Eye (tissue), 1 donor: ENCODE results near the gene PALLD.

Source experiments
- DNase-seq: peaks from one replicate; pipeline ENCODE4 v3.0.0-alpha.2; 2015

PALLD gene

DNA sequence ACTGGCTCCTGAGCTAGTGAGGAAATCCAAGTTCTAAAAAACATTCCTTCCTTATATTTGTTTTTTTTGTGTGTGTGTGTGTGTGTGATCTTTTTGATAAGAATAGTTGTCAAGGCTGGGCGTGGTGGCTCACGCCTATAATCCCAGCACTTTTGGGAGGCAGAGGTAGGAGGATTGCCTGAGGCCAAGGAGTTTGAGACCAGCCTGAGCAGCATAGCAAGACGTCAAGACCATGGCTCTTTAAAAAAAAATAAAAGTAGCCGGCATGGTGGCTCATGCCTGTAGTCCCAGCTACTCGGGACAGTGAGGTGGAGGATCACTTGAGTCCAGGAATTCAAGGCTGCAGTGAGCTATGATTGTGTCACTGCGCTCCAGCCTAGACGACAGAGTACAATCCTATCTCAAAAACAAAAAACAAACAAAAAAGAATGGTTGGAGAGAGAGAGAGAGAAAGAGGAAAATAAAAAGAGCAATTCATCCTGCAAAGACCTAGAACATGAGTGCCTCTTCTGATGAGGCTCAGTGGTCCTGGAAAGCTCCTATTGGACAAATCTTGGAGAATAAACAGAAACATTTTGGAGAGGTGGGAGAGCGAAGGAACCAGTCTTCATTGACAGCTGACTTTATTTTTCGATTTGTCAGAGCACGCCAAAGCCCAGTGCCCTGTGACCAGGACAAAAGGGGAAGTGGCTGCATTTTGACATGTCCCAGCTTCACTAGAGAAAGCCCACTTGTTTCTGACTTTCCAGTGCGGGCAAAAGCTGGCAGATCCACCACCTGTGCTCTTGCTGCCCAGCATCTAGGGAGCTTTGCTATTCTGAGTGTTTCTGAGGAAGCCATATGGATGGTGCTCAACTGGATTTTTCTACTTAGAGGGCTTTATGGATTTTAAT lies 244.7 kb downstream of the PALLD start:
- DNase-seq = no peak

DNA sequence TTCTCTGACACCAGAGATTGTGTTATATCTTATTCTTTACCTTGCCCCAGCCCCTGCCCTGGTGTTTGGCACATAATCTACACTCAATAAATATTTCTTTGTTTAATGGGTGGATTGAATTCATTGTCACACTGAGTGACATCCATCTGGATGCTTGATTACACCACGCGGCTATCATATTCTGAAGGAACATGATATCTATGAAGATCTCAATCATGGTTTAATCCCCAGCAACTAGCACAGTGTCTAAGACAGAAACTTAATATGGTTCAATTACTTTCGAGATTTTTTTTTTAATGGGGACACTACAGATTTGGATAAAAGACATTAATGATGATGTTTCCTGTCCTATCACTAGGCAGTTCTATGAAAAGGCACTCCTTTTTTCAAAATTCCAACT lies 246.3 kb downstream of the PALLD start:
- DNase-seq = no peak

DNA sequence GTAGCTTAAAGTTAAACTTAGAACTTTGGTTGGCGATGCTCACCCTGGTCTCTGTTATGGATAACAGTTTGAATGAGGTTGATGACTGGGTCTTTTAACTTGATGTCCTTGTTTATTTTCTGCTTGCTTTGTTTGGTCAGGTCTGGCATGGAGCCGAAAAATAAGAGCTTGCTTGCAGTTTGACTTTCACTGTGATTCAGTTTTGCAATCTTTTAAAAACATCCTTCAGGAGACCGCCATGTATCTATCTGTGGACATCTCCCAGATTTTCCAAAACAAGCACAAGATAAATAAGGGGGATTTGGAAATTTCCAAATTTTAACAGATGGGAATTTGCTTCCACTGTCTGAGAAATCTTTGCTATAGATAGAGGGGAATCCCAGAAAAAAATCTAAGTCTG lies 246.7 kb downstream of the PALLD start:
- DNase-seq = no peak

DNA sequence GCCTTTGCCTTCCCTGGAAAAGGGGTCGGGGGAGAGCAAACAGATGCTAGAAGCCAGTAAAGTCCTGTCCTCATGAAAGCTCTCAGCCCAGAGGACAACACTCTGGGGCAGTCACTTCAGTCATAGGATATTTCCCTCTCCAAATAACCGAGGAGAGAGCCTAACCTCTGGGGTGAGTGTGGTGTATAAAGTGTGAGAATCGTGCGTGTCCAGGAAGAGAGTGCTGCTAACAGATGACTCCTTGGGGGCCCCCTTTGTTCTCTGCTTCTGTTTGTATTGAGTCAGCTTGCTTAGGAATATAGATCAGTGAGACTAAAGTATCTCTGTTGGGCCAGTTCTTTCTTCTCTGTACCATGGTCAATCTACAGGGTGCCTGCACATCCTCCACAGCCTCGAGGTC lies 247.2 kb downstream of the PALLD start:
- DNase-seq = no peak

DNA sequence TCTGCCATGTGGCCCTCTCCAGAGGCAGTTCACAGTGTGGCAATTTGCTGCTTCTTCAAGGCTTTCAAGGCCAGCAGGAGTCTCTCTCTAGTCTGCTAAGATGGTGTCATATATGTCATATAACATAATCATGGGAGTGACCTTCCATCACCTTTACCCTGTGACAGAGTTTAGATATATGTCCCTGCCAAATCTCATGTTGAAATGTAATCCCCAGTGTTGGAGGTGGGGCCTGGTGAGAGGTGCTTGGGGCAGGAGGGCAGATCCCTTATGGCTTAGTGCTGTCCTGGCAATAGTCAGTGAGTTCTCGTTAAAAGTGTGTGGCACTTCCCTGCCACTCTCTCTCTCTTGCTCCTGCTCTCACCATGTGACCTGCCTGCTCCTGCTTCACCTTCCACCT lies 252.0 kb downstream of the PALLD start:
- no peak for DNase-seq

DNA sequence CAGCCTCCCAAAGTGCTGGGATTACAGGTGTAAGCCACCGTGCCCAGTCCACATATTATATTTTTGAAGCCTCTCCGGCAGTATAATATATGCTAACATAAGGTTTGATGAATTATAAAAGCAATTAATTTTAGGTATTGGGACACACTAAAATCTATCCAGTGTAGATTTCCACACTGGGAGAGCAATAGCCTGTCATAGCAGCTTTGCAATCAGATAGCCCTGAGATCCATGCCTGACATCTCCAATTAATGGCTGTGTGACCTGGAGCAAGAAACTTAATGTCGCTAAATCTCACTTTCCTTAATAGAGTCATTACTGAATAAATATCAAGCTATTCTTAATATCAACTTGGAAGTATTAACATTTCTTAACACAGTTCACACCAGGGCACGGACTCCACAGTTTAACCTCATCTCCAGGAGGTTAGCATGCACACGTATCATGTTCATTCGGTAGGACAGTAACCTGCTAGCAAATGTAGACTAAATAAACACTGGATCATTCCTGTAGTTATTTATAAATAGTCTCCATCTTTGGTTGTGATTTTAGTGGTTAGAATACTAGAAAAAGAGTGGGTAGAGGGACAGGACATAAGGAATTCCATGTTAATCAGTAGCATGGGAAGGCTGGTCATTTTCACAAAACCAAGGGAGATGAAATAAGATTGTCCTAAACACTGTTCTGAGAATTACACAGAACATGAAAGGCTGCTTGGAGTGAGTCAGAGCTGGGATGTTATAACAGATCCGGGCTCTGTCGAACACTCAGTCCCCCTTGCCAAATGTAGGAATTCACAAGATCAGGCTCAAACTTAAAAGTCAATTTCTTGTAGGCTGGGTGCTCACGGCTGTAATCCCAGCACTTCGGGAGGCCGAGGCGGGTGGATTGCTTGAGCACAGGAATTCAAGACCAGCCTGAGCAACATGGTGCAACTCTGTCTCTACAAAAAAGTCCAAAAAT lies 254.7 kb downstream of the PALLD start:
- no peak for DNase-seq

DNA sequence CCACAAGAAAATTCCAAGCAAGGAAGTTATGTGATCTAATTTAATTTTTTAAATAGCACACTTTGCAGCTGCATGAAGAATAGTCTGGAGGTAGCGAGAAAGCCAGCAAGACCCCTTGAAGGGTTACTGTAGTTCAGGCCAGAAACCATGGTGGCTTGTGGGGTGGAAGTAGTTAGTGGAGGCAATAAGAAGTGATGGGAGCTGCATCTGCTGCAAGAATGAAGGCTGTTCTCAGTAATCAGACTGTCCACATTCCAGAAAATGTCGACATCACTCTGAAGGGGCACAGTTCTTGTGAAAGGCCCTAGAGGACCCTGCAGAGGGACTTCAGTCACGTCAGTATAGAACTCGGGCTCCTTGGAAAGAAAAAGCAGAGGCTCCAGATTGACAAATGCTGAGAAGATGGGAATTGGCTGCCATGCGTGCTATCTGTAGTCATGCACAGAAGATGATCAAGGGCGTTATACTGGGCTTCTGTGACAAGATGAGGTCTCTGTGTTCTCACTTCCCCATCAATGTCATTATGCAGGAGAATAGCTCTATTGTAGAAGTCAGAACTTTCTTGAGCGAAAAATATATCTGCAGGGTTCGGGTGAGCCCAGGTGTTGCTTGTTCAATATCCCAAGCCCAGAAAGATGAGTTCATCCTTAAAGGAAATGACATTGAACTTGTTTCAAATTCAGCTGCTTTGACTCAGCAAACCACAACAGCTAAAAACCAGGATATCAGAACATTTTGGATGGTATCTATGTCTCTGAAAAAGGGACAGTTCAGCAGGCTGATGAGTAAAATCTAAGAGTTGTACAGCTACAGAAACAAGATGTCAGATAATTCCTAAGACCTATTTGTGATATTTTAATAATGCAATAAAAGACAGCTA lies 259.0 kb downstream of the PALLD start:
- DNase-seq = no peak

DNA sequence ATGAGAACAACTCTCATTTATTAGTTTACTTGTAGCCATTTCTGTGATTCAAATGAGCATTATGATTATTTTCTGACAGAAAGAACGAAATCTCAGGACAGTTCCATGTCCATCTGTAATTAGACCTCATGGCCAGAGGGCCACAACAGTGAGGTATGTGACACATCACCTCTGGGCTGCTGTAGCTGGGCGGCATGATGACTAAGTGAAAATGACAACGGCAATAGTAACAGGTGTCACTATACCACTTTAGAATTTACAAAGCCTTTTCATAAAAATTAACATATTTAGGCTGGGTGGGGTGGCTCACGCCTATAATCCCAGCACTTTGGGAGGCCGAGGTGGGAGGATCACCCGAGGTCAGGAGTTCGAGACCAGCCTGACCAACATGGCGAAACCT lies 260.6 kb downstream of the PALLD start:
- no peak for DNase-seq

DNA sequence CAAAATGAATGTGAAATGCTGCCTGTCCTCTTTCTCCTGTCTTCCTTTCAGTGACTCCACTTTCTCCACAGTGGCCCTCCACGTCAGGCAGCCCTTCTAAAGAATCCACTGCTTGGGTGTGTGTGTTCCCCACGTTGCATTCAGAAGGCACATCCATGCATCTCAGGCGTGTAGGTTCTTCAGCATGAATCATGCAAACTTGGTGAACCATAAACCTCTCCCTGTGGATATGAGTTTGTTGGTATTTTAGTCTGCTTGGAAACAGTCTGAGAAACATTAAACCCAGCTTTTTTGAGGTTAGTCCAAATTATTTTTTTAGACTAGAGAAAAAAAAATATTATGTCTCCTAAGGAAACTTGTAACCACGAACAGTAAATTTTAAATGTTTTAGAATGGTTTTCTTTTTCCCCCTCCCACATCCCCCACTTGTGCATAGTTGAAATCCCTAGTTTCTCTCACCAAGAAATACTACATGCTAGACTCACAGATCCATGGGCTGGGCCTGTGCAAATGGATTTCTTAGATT lies 261.6 kb downstream of the PALLD start:
- peak; percentile 54 for DNase-seq

DNA sequence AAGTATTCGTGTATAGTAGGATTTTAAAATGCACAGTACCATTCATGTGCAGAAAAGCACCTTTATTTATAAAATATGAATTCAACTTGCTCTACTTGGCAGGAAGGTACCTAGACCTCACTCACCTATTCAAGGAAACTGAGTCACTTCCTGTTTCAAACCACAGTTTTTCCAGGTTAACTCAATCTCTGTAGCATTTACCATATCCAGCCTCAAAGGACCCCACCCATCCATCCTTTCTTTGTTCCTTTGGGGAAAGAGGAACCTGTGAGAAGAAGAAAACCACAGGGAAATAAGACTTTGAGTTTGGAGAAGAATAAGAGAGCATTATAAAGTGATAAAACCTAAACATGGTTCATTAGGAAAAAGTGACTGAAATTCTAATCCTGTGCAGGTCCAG lies 262.5 kb downstream of the PALLD start:
- no peak for DNase-seq

DNA sequence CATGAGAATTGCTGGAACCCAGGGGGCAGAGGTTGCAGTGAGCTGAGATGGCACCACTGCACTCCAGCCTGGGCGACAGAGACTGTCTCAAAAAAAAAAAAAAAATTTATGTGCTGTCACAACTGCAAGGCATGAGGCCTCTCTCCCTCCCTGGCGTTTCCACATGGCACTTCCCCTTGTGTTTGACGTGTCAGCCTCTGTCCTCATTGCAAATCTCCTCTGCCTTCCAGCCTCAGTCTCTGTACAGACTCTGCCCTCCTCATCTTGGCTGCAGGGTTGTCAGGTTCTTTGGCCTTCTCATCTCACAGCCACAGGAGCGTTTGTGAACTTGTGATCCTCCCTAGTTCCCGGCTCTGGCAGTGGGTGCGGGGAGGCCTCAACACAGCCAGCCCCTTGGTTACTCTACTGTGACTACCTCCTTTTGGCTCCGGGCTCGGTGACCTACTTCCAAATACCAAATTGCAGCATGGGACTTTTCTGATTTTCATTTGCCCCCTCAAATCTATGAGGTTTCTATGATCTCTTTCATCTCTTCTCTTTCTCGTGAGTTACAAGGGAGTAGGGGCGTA lies 263.2 kb downstream of the PALLD start:
- DNase-seq = no peak

DNA sequence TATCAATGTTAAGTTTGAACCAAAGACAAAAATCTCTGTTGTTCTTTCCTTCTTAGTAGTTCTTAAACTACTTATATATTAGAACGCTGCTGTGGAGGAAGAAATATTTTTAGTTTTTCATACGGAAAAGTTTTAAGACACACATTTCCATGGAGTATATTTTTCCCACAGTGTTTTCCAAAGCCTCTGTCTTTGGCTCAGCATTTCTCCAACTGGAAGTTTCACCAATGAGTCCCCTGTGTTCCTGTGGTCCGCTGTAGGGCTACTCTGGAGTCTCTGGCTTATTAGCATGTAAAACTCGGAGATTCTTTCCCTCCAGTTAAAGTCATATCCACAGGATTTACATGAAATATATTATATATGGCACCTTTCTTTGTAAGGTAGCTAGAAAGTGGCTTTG lies 264.2 kb downstream of the PALLD start:
- DNase-seq = no peak

DNA sequence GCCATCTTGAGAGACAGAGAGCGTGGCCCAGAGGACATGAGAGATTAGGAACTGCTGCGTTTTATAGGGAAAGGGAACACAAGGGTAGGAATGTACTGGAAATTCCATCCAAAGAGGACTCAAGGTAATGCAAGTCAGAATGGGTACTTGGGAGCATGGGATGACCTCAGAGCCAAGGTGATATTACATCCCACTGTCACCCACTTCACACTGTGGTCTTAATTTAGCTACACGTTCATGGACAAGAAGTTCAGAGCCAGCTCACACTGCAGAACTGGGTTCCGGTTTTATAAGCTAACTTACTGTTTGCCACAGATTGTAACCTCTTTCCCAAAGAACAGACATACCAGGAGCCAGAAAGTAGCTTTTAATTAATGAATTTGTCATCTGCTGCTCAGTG lies 268.5 kb downstream of the PALLD start:
- DNase-seq = no peak

DNA sequence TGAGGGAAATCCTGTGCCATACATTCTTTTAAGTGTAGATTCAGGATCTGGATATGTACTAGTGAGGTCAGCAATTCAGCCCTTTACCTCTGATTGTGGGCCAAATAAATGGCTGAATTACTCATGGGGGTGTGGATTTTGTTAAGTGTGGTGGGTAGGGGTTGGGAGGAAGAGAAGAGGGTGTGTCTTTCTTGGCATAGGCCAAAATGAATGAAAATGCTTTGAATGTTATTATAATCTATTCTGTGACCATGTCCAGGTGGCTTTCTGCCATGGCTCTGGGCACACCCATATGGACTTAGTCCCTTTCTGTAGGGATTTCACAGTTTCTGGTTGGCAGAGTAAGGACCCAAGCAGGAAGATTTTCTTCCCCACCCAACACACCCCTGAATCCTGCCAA lies 268.9 kb downstream of the PALLD start:
- no peak for DNase-seq

DNA sequence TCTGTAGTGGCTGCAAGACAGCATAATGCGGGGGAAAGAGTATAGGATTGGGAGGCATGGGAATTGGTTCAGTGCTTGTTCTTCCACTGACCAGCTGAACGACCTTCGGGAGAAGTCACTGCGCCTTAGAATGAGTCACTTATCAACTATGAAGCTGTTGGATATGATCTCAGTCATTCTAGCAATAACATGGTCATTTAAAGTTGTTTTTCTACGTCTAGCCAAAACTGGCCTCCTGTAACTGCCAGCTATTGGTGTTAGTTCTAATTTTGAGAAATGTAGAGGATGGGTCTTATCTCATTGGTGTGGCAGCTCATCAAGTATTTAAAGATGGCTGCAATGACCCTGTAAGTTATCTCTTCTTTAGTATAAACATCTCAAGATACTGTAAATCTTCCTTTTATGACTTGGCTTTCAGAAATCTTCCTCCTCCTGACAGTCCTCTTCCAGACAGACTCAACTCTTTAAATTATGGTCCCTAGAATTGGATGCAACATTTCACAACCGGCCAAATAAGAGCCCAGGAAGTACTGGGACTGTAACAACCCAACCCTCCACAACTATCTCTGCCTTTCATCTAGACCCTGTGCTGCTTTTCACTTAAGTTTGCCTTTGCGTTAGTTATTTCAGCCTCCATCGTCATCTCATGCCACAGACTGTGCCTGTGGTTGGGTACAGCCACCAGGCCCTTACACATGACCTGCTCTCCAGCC lies 269.9 kb downstream of the PALLD start:
- DNase-seq = no peak

DNA sequence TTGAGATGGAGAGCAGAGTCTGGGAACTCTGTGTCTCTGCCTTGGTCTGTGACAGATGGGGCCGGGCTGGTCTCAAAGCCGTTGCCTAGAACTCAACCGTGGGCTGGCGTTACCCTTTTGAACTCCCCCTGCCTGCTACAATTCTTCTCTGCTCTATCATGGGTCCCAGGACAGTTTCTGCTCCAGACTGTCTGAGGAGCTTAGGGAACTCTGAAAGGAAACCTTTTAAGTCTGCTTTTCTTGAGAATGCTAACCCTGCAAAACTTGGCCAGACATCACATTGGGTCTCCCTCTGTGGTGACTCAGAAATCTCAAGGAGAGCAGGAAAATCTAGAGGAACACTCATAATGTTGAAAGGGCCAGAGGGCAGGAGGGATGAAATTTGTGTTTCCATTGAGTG lies 272.6 kb downstream of the PALLD start:
- DNase-seq = no peak

DNA sequence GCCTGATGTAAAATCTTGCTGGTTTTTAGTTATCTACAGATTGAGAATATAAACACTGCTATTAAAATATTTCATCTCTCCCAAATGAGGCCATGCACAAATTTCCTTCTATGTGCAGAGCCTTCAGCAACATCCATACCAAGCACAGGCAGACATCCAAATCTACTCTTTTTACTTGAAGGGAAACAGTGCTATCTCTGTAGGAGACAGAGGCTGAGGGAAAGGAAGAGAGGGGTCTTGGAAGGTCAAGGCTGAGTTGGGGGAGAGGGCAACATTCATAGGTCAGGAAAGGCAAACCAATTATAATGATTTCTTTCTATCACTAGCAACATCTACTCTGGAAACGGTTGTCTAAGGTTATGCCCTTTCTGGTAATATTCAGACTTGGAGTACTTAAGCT lies 273.0 kb downstream of the PALLD start:
- no peak for DNase-seq

DNA sequence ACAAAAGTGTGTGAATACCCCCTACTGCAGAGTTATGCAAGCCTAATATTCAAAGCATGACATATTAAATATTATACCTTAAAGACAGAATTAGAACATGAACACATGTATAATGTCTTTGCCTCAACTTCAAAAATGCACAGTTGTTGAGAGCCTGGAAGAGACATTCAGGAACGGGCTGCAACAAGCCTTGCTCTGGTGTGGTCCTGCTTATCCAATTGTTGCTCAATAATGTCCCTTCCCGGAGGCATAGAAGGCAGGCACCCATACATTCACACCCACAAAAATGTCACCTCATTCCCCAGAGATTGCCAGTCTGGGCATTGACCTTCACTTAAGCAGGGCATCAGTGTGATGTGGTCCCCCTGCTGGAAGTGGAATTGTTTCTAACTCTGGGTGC lies 274.4 kb downstream of the PALLD start:
- no peak for DNase-seq

DNA sequence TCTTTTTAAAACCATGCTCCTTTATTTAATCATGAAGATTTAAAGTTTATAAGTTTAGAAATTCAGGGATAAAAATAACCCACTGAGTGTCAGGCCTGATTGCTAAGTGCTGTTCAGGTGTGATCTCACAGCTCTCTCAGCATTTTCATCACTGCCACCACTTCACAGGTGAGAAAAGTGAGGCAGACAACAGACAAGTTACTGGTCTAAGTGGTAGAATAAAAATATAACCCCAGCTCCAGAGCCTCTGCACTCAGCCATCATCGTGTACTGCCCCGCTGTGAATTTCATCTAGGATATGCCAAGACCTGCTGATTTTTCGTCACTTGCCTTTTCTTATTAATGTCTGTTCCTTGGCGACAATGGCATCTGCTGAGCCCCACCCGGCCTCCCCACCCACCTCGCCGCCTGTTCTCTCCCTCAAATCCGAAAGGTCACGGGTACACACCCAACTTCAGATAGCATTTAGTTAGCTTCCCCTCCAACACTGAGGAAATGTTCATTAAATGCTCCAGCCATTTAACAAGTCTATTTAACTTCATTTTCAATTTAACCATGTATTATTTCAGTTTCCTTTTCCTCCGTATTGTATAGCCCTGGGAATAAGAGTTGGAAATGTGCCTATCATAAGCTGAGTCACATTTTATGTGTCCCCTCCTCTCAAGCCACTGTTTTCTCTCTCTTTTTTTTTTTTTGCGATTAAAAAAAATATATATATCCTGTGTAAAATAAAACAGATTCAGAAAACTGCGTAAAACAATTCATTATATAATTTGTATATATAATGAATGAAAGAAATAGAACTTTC lies 276.7 kb downstream of the PALLD start:
- no peak for DNase-seq

DNA sequence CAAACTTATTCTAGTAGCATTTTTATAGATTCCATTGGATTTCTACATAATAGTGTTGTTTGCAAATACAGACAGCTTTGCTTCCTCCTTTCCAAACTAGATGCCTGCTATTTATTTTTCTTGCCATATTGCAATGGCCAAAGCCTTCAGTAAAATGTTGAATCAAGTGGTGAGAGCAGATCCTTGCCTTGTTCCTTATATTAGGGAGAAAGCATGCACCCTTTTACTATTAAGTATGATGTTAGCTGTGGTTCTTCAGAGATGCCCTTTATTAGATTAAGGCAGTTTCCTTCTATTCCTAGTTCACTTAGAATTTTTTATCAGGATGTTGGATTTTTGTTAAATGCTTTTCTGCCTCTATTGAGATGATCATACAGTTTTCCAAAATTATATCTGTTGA lies 279.5 kb downstream of the PALLD start:
- no peak for DNase-seq
